Neural cell (in vitro differentiated cells): Measurements from ENCODE around the gene WDR31. TPM values are rescaled to one million over a fixed set of nuclear protein-coding genes. Genes with fewer than 3 reads are reported as not detected.

ENCODE experiments used
- H2AFZ ChIP-seq: fragments of 200-600, 300-800 bp; sonication (generic), shearing (Covaris generic); 2 replicates; pipeline ENCODE4 v1.6.0; 2014; ENCODE audit warnings: low read depth, mild to moderate bottlenecking, antibody characterized with exemption, low read length, moderate library complexity
- H3F3A ChIP-seq: fragments of 200-600 bp; shearing (Covaris generic); 2 replicates; pipeline ENCODE4 v1.6.1; 2016; ENCODE audit warnings: mild to moderate bottlenecking, moderate library complexity, mixed read lengths, antibody characterized with exemption, low read length; ENCODE audit not compliant: insufficient read depth, poor library complexity, severe bottlenecking
- H3K27ac ChIP-seq: fragments of 200-600, 300-800 bp; sonication (generic), shearing (Covaris generic); 2 replicates; pipeline ENCODE4 v1.5.1; 2014; ENCODE audit warnings: mild to moderate bottlenecking, low read length, moderate library complexity
- H3K27me3 ChIP-seq: fragments of 300-800, 200-600 bp; sonication (generic), shearing (Covaris generic); 2 replicates; pipeline ENCODE4 v1.6.0; 2014; ENCODE audit warnings: mild to moderate bottlenecking, low read depth, low read length, moderate library complexity; ENCODE audit not compliant: insufficient read depth
- H3K36me3 ChIP-seq: fragments of 300-800, 200-600 bp; sonication (generic), shearing (Covaris generic); 2 replicates; pipeline ENCODE4 v1.5.1; 2014; ENCODE audit warnings: mild to moderate bottlenecking, antibody characterized with exemption, low read length, moderate library complexity; ENCODE audit not compliant: insufficient read depth
- H3K4me2 ChIP-seq: fragments of 300-800, 200-600 bp; sonication (generic), shearing (Covaris generic); 2 replicates; pipeline ENCODE4 v1.6.0; 2014; ENCODE audit warnings: mild to moderate bottlenecking, low read length
- H3K4me3 ChIP-seq: fragments of 300-800, 200-600 bp; sonication (generic), shearing (Covaris generic); 2 replicates; pipeline ENCODE4 v1.5.1; 2014; ENCODE audit warnings: mild to moderate bottlenecking, low read length, moderate library complexity
- H3K79me2 ChIP-seq: fragments of 200-600 bp; shearing (Covaris generic); replicated peaks from 2 replicates; pipeline ENCODE4 v1.6.0; 2014; ENCODE audit warnings: mild to moderate bottlenecking, low read length, moderate library complexity; ENCODE audit not compliant: insufficient read depth
- H3K9ac ChIP-seq: fragments of 300-800, 200-600 bp; sonication (generic), shearing (Covaris generic); 2 replicates; pipeline ENCODE4 v1.6.1; 2016; ENCODE audit warnings: mild to moderate bottlenecking, low read length, mixed read lengths
- H3K9me2 ChIP-seq: fragments of 200-600 bp; shearing (Covaris generic); 2 replicates; pipeline ENCODE4 v1.6.1; 2016; ENCODE audit warnings: mild to moderate bottlenecking, low read length, mixed read lengths; ENCODE audit not compliant: insufficient read depth
- H3K9me3 ChIP-seq: fragments of 200-600, 300-800 bp; sonication (generic), shearing (Covaris generic); 2 replicates; pipeline ENCODE4 v1.6.1; 2016; ENCODE audit warnings: mild to moderate bottlenecking, mixed run types, low read length, moderate library complexity, mixed read lengths
- H4K20me1 ChIP-seq: fragments of 200-600 bp; shearing (Covaris generic); 2 replicates; pipeline ENCODE4 v1.6.1; 2016; ENCODE audit warnings: mild to moderate bottlenecking, mixed run types; ENCODE audit not compliant: insufficient read depth
- EP300 ChIP-seq: fragments of 450-650 bp; conservative IDR thresholded peaks from 2 replicates; pipeline ENCODE4 v1.6.1; 2014; ENCODE audit warnings: antibody characterized with exemption, mild to moderate bottlenecking, moderate library complexity; ENCODE audit not compliant: poor library complexity, severe bottlenecking
- EZH2 ChIP-seq: fragments of 200-600, 300-800 bp; shearing (Covaris generic), sonication (generic); IDR thresholded peaks from 2 replicates; pipeline ENCODE4 v1.6.1; 2014; ENCODE audit warnings: antibody characterized with exemption, low read length, borderline replicate concordance, mild to moderate bottlenecking; ENCODE audit not compliant: insufficient read depth, poor library complexity, severe bottlenecking
- MXI1 ChIP-seq: fragments of 450-650 bp; conservative IDR thresholded peaks from 2 replicates; pipeline ENCODE4 v1.6.1; 2014; ENCODE audit warnings: antibody characterized with exemption, mild to moderate bottlenecking; ENCODE audit not compliant: poor library complexity, severe bottlenecking
- POLR2AphosphoS5 ChIP-seq: IDR thresholded peaks from 2 replicates; pipeline ENCODE4 v1.6.1; 2012
- RAD21 ChIP-seq: fragments of 450-650 bp; conservative IDR thresholded peaks from 2 replicates; pipeline ENCODE4 v1.6.1; 2014; ENCODE audit warnings: antibody characterized with exemption, mild to moderate bottlenecking, moderate library complexity
- SMC3 ChIP-seq: fragments of 450-650 bp; conservative IDR thresholded peaks from 2 replicates; pipeline ENCODE4 v1.6.1; 2014; ENCODE audit warnings: antibody characterized with exemption, mild to moderate bottlenecking, moderate library complexity; ENCODE audit not compliant: poor library complexity
- TAF1 ChIP-seq: IDR thresholded peaks from 2 replicates; pipeline ENCODE4 v1.6.1; 2012; ENCODE audit warnings: low read depth
- polyA plus RNA-seq: library from polyadenylated mRNA; depleted of rRNA; stranded (reverse); fragments of >200 nt; gene quantifications from 2 replicates; pipeline ENCODE4 v1.2.3, GENCODE V29; 2014
- TF ChIP-seq, protein P1 (sequence below): IDR thresholded peaks from 2 replicates; pipeline ENCODE4 v1.6.1; 2012; ENCODE audit warnings: borderline replicate concordance
- TF ChIP-seq, protein P2 (sequence below): fragments of 450-650 bp; IDR thresholded peaks from 2 replicates; pipeline ENCODE4 v1.5.1; 2014; ENCODE audit warnings: antibody characterized with exemption, mild to moderate bottlenecking, moderate library complexity; ENCODE audit not compliant: poor library complexity, severe bottlenecking

WDR31 gene
- polyA plus RNA-seq, 1 donor from 2014 or later = 0.59 TPM

DNA sequence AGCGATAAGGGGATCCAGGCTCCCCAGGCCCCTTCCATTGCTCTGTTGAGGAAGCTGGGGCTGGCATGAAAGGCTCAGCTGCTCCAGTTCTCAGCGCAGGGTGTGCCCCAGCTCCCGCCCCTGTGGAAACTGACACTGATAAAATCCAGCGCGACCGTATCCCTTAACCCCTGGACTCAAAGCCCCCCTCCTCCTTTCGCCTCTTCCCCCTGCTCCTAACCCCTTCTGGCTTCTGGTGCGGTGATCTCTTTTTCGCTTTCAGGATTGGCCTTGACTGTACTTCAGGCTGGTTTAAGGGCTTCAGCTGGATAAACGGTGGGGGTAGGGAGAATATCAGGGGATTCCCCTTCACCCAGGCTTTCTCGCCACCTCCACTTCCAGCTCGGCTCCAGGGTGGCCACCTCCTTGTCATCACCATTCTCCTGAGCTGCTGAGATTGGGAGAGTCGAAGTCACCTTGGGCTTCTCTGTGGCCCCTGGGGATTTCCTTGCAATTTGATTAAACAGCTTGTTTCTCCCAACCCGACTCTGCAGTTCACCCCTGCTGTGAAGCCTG is 10.1 kb upstream of the WDR31 start:
- Histone ChIP-seq H3K4me2 (no peak overlapping the region), H3K9me2 (no peaks in the 10 kb centered on the region), H4K20me1 (no peaks in the 10 kb centered on the region), H2AFZ (no peak overlapping the region), H3K36me3 (no peaks in the 10 kb centered on the region), H3K9me3 (no peaks in the 10 kb centered on the region), H3K79me2 (no peaks in the 10 kb centered on the region), H3K9ac (no peak overlapping the region), H3K27ac (no peak overlapping the region), H3F3A (no peaks in the 10 kb centered on the region), H3K4me3 (peak overlapping the region; percentile 59), H3K27me3 (peaks cover 50% of the 10 kb centered on the region)
- TF ChIP-seq POLR2AphosphoS5 (no peak), RAD21 (no peak), MXI1 (no peak), EP300 (no peak), EZH2 (no peak), TAF1 (no peak)
- TF ChIP-seq, protein P1, sequence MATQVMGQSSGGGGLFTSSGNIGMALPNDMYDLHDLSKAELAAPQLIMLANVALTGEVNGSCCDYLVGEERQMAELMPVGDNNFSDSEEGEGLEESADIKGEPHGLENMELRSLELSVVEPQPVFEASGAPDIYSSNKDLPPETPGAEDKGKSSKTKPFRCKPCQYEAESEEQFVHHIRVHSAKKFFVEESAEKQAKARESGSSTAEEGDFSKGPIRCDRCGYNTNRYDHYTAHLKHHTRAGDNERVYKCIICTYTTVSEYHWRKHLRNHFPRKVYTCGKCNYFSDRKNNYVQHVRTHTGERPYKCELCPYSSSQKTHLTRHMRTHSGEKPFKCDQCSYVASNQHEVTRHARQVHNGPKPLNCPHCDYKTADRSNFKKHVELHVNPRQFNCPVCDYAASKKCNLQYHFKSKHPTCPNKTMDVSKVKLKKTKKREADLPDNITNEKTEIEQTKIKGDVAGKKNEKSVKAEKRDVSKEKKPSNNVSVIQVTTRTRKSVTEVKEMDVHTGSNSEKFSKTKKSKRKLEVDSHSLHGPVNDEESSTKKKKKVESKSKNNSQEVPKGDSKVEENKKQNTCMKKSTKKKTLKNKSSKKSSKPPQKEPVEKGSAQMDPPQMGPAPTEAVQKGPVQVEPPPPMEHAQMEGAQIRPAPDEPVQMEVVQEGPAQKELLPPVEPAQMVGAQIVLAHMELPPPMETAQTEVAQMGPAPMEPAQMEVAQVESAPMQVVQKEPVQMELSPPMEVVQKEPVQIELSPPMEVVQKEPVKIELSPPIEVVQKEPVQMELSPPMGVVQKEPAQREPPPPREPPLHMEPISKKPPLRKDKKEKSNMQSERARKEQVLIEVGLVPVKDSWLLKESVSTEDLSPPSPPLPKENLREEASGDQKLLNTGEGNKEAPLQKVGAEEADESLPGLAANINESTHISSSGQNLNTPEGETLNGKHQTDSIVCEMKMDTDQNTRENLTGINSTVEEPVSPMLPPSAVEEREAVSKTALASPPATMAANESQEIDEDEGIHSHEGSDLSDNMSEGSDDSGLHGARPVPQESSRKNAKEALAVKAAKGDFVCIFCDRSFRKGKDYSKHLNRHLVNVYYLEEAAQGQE = no peak
- TF ChIP-seq, protein P2, sequence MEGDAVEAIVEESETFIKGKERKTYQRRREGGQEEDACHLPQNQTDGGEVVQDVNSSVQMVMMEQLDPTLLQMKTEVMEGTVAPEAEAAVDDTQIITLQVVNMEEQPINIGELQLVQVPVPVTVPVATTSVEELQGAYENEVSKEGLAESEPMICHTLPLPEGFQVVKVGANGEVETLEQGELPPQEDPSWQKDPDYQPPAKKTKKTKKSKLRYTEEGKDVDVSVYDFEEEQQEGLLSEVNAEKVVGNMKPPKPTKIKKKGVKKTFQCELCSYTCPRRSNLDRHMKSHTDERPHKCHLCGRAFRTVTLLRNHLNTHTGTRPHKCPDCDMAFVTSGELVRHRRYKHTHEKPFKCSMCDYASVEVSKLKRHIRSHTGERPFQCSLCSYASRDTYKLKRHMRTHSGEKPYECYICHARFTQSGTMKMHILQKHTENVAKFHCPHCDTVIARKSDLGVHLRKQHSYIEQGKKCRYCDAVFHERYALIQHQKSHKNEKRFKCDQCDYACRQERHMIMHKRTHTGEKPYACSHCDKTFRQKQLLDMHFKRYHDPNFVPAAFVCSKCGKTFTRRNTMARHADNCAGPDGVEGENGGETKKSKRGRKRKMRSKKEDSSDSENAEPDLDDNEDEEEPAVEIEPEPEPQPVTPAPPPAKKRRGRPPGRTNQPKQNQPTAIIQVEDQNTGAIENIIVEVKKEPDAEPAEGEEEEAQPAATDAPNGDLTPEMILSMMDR = no peak

GRCh38 chr9:113349445-113350094 is 9.5 kb upstream of the WDR31 start, which contains the start of gene BSPRY:
Gene BSPRY, plus strand, starts transcription at chr9:113349541. Its CDS starts 39 bp downstream, at chr9:113349580.
- Histone ChIP-seq H3K27ac (no peak within 1 kb of the TSS), H3K9me3 (no peaks in the 10 kb centered on the region), H4K20me1 (no peaks in the 10 kb centered on the region), H3K36me3 (no peaks in the 10 kb centered on the region), H2AFZ (no peak within 1 kb of the TSS), H3K27me3 (peaks cover 50% of the 10 kb centered on the region), H3K4me2 (peak within 1 kb of the TSS; percentile 19), H3K79me2 (no peaks in the 10 kb centered on the region), H3K9ac (no peak within 1 kb of the TSS), H3F3A (no peaks in the 10 kb centered on the region), H3K4me3 (peak within 1 kb of the TSS; percentile 59), H3K9me2 (no peaks in the 10 kb centered on the region)
- no peak for TF ChIP-seq SMC3
- no peak for TF ChIP-seq EP300
- TF ChIP-seq POLR2AphosphoS5 = no peak
- TF ChIP-seq EZH2 = no peak
- TF ChIP-seq, protein P1 = no peak
- no peak for TF ChIP-seq MXI1
- TF ChIP-seq TAF1 = no peak
- TF ChIP-seq RAD21 = no peak
- TF ChIP-seq, protein P2 = no peak
